ENCODE results near the gene RELL1.

RELL1 gene

DNA sequence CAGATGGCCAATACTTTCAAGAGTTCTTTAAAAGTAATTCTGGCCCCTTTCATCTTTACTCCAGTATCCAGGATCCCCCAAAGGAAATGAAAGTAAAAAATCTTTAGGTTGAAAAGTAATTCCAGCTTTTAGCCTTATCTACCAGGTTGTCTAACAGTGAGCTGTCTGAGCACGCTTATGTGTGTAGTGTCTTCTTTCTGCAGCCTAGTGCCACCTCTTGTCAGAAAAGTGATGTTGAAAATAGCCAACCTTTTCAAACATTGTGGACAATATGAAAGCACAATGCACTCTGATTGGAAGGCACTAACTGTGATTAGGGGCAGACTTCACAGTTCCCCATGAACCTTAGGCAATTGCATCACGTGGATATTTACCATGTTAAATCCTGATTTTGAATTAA is 92.1 kb downstream of the RELL1 start:
- DNase-seq: no peak

GRCh38 chr4:37591349-37591748 is 94.8 kb downstream of the RELL1 start:
- no peak for DNase-seq

DNA sequence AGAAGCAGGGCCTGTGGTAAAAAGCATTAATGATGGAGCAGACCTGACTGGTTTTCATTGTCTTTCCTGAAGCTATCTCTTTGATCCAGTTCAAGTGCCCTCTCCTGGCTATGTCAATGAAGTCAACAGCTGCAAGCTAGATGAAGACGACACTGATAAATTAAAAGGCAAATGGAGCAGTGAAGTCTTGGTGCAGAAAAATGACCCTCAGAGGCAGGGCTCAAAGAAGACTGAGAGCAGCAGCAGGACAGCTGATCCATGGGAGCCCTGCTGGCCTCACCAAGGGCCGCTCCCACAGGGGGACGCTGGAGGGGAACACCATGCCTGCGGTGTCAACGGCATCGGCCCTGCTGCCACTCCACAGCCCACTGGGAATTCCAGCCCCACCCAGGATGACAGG is 96.2 kb downstream of the RELL1 start:
- no peak for DNase-seq

- no peak for DNase-seq
Measured at GRCh38 chr4:37588150-37588549, 98.0 kb downstream of the RELL1 start.

DNA sequence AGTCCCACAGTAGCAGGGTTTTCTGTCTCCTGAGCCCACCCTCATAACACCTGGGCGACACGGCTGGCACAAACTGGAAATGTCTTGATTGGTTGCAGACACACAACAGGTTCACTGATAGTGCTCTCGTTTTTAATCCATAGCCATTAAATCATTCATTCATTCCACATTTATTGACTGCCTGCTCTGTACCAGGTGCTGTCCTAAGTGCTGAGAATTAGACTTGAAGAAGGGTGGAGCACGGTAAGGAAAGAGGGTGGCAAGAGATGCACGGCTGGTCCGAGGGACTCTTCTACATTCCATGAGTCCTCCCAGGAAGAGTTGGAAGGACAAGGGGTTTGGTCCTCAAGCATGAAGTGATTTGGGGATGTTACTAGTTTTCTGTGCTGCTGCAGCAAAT is 100.0 kb downstream of the RELL1 start:
- DNase-seq: no peak

DNA sequence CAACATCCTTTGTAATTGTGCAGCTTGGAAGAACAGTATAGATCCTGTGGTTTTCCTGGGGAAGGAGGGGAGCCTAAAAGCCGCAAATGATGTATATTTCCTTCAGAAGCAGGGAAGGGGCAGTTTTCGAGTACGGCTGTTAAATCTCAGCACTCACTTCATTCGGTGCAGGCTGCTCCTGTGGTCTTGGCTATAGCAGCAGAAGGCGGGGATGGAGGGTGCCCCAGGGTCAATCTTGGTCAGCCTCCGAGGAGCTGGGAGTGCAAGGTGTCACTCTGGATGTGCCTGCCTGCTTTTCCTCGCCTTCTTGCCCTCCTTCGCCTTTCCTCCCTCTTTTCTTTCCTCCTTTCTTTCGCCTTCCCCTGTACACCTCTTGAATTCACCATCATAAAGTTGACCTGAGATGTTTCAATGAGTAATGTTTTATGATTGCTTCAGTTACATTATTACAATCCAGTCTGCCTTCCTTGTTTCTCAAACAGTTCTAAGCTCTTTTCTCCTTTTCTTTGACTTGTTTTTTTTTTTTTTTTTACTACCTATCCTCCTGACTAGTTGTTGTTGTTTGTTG is 101.6 kb downstream of the RELL1 start:
- DNase-seq: no peak

DNA sequence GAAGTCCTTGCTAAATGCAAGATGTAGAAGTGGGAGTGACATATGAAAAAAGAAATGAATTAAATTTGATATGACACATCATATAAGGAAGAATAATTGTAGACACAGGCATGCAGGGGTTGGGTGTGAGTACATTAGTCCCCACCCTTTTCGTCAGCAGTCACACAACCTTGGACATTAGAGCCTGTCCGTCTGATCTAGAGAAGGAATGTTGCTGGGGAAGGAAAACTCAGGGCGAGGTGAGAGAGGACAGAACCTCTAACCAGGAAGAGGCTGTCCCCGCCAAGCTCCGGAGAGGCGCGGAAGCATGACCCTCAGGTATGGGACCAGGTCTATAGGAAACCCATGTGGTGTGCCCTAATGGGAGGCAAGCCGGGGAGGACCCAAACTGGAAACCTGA is 102.1 kb downstream of the RELL1 start:
- DNase-seq: no peak

GRCh38 chr4:37573566-37573965 is 112.6 kb downstream of the RELL1 start:
- no peak for DNase-seq

- DNase-seq: no peak
Measured at GRCh38 chr4:37568489-37568888, 117.7 kb downstream of the RELL1 start.

DNA sequence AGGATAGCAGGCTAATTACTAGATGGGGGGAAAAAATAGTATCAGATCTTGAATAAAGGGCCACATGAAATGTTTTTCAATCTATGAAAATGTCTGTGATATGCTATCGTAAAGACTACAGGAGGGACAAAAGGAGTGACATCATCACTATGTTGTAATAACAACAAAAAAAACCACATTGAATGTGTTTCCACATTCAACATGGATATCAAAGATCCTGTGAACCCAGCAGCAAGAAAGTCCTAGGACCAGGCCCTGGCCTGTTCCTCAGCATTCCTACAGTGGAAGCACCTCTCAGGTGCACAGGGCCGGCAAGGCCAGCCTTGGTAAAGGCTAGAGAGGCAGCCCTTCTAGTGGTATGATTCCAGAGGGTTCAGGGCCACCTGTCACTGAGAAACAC is 118.3 kb downstream of the RELL1 start:
- DNase-seq: no peak

GRCh38 chr4:37562592-37562991 is 123.6 kb downstream of the RELL1 start:
- DNase-seq: no peak

- DNase-seq: no peak
Measured at GRCh38 chr4:37561803-37562207, 124.4 kb downstream of the RELL1 start.

DNA sequence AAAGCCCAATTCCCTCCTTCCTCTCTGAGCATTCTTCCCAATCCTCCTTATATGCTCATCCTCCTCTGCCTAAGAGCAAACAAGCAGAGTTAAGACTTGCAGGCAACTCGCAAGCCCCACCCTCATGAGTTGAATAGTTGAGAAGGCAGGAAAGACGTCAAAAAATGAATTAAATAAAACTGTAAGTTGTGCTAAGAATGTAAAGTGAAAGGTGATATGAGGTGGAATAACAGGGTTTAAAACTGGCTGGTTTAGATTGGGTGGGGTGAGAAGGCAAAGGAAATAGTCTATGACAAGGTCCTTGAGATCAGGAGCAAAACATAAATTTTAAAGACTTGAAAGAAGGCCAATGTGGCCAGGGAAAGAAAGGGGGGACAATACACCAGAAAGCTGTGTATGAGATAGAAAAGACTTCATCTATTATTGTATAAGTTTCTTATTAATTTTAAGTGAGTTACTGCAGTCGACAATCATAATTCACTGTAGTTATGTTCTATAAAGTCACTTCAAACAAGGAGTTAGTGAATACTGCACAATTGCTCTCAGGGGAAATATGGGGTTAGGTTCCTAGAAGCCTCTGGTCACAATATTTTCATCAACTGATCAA is 124.9 kb downstream of the RELL1 start:
- no peak for DNase-seq
